Neuronal stem cell (in vitro differentiated cells): ENCODE results near the gene PNPLA1.

Experiments used
- DNase-seq: peaks from one replicate; pipeline ENCODE4 v3.0.0-alpha.2; 2013; ENCODE audit warnings: low spot score
- H2AFZ ChIP-seq: one replicate; pipeline ENCODE4 v1.6.1; 2013; ENCODE audit warnings: mild to moderate bottlenecking, low read length, inconsistent platforms
- H2AK5ac ChIP-seq: 2 replicates; pipeline ENCODE4 v1.6.1; 2013; ENCODE audit warnings: low read depth, mild to moderate bottlenecking, inconsistent platforms, low read length, moderate library complexity, mixed read lengths
- H2BK120ac ChIP-seq: 2 replicates; pipeline ENCODE4 v1.6.1; 2013; ENCODE audit warnings: low read depth, mild to moderate bottlenecking, inconsistent platforms, low read length, moderate library complexity, mixed read lengths
- H2BK12ac ChIP-seq: one replicate; pipeline ENCODE4 v1.6.1; 2013; ENCODE audit warnings: low read length, inconsistent platforms
- H2BK15ac ChIP-seq: 2 replicates; pipeline ENCODE4 v1.6.1; 2013; ENCODE audit warnings: mild to moderate bottlenecking, low read length, inconsistent platforms, mixed read lengths
- H2BK5ac ChIP-seq: one replicate; pipeline ENCODE4 v1.6.1; 2013; ENCODE audit warnings: inconsistent platforms, mild to moderate bottlenecking, low read length, moderate library complexity
- H3K14ac ChIP-seq: one replicate; pipeline ENCODE4 v1.6.1; 2013; ENCODE audit warnings: low read length, inconsistent platforms
- H3K18ac ChIP-seq: 2 replicates; pipeline ENCODE4 v1.6.1; 2013; ENCODE audit warnings: low read length, inconsistent platforms
- H3K23ac ChIP-seq: 2 replicates; pipeline ENCODE4 v1.6.1; 2013; ENCODE audit warnings: low read depth, mild to moderate bottlenecking, mixed read lengths, low read length, inconsistent platforms; ENCODE audit not compliant: poor library complexity
- H3K27ac ChIP-seq: replicated peaks from 3 replicates; pipeline ENCODE4 v1.5.1; 2013; ENCODE audit warnings: low read length, inconsistent platforms
- H3K27me3 ChIP-seq, 3 experiments: 2 replicates each; pipeline ENCODE4 v1.6.1; 2013; ENCODE audit warnings: low read length in 3 of 3, mild to moderate bottlenecking in 2 of 3, inconsistent platforms in 1 of 3, low read depth in 1 of 3, mixed read lengths in 1 of 3, moderate library complexity in 1 of 3; ENCODE audit not compliant: control insufficient read depth in 3 of 3, insufficient read depth in 3 of 3
- H3K36me3 ChIP-seq, 2 donors: replicated peaks in 1 of 2; 2 replicates each; pipeline ENCODE4 v1.6.1; 2013; ENCODE audit warnings: low read length in 2 of 2; ENCODE audit not compliant: control insufficient read depth in 2 of 2, insufficient read depth in 2 of 2
- H3K4ac ChIP-seq: 2 replicates; pipeline ENCODE4 v1.6.1; 2013; ENCODE audit warnings: inconsistent platforms, mild to moderate bottlenecking, low read length, moderate library complexity
- H3K4me1 ChIP-seq, 2 donors: 1 replicate in 1 of 2; 2 replicates in 1 of 2; pipeline ENCODE4 v1.6.1; 2013; ENCODE audit warnings: low read length in 2 of 2, low read depth in 1 of 2; ENCODE audit not compliant: control insufficient read depth in 2 of 2, insufficient read depth in 1 of 2
- H3K4me2 ChIP-seq: one replicate; pipeline ENCODE4 v1.6.1; 2013; ENCODE audit warnings: mild to moderate bottlenecking, low read length, inconsistent platforms; ENCODE audit not compliant: insufficient read depth, poor library complexity, severe bottlenecking
- H3K4me3 ChIP-seq, 2 donors: 2 replicates each; pipeline ENCODE4 v1.5.1; 2013; ENCODE audit warnings: low read length in 2 of 2, mild to moderate bottlenecking in 2 of 2, inconsistent platforms in 1 of 2, moderate library complexity in 1 of 2
- H3K79me1 ChIP-seq: one replicate; pipeline ENCODE4 v1.6.1; 2013; ENCODE audit warnings: low read depth, mild to moderate bottlenecking, inconsistent platforms, low read length, moderate library complexity
- H3K9ac ChIP-seq: one replicate; pipeline ENCODE4 v1.6.1; 2013; ENCODE audit warnings: mild to moderate bottlenecking, low read depth, low read length, inconsistent platforms; ENCODE audit not compliant: poor library complexity
- H3K9me3 ChIP-seq, 2 donors: replicated peaks in 1 of 2; 2 replicates each; pipeline versions ENCODE3 to v1.6.1; 2013; ENCODE audit warnings: low read length in 2 of 2, mild to moderate bottlenecking in 2 of 2, inconsistent platforms in 1 of 2, low read depth in 1 of 2, mixed read lengths in 1 of 2, moderate library complexity in 1 of 2; ENCODE audit not compliant: control insufficient read depth in 2 of 2, insufficient read depth in 1 of 2
- H4K8ac ChIP-seq: one replicate; pipeline ENCODE4 v1.6.1; 2013; ENCODE audit warnings: low read depth, mild to moderate bottlenecking, inconsistent platforms, low read length, moderate library complexity
- H4K91ac ChIP-seq: one replicate; pipeline ENCODE4 v1.6.1; 2013; ENCODE audit warnings: low read length, low read depth, mild to moderate bottlenecking, inconsistent platforms; ENCODE audit not compliant: poor library complexity
- WGBS, 2 donors: extraction: QIAGEN DNeasy Blood & Tissue Kit; methylation state at CpG; one replicate each; pipeline ENCODE4 v1.1.7; 2013; ENCODE audit warnings: missing lambda C conversion rate in 2 of 2, mixed read lengths in 1 of 2; ENCODE audit not compliant: insufficient read length in 2 of 2, insufficient replicate concordance in 1 of 2; ENCODE audit errors: extremely low coverage in 2 of 2; 5-methylcytosine and 5-hydroxymethylcytosine counted together

Gene PNPLA1

DNA sequence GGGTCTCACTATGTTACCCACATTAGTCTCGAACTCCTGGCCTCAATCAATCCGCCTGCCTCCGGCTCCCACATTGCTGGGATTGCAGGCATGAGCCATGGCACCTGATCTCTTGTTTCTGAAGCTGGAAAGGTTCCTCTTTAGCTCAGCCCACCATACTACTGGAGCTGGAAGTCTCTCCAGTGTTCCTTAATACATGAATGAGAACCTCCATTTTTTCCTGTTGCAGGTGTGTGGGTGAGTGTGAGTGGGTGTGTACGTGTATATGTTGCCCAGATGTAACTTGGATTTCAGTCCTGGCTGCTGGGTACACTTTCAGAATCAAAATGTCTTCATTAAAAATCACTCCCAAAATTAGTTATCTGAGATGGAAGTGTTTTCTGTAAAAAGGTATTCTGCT lies 11.1 kb downstream of the PNPLA1 start:
- no peak overlapping the region for H3K9ac ChIP-seq
- no peak overlapping the region for H3K18ac ChIP-seq
- no peak overlapping the region for H3K14ac ChIP-seq
- DNase-seq = no peak
- no peaks in the 10 kb centered on the region for H3K36me3 ChIP-seq
- H3K9me3 ChIP-seq = no peaks in the 10 kb centered on the region
- peaks cover 0 to 38% (median 0%) of the 10 kb centered on the region in 3 experiments for H3K27me3 ChIP-seq
- no peak overlapping the region for H2BK12ac ChIP-seq
- H3K4me1 ChIP-seq = peaks cover 0 to 8% of the 10 kb centered on the region in 2 donors
- no peak overlapping the region for H2AK5ac ChIP-seq
- no peak overlapping the region for H3K4me3 ChIP-seq
- no peak overlapping the region for H3K4ac ChIP-seq
- H4K8ac ChIP-seq = no peak overlapping the region
- no peak overlapping the region for H3K4me2 ChIP-seq
- H2AFZ ChIP-seq = no peak overlapping the region
- no peaks in the 10 kb centered on the region for H3K79me1 ChIP-seq
- no peak overlapping the region for H2BK120ac ChIP-seq
- no peak overlapping the region for H4K91ac ChIP-seq
- no peak overlapping the region for H2BK15ac ChIP-seq
- H3K23ac ChIP-seq = no peak overlapping the region
- no CpG with 5 or more reads among the region's 4 CpGs for WGBS, 2 donors
- H2BK5ac ChIP-seq = no peak overlapping the region
- no peak overlapping the region for H3K27ac ChIP-seq

DNA sequence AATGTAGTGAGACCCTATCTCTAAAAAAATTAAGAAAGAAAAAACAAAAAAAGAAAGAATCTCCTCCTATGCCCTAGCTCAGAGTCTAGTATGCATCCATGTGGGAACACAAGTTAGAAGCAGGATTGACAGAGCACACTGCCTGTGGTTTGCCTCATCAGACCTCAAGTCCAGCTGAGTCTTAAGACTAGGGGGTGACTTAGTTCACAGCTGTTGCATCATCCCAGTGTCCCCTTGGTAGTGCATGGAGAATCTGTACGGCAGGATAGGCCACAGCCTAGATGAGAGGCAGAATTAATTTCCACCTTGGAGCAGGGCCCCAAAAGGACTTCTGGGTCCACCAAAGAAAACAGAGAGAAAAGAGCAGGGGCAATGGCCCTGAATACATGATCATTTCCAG lies 13.7 kb downstream of the PNPLA1 start:
- DNase-seq = no peak
- no peak overlapping the region for H3K9ac ChIP-seq
- H3K79me1 ChIP-seq = no peaks in the 10 kb centered on the region
- no peak overlapping the region for H3K4me2 ChIP-seq
- no peaks in the 10 kb centered on the region for H3K36me3 ChIP-seq
- H3K9me3 ChIP-seq = no peaks in the 10 kb centered on the region
- H2AK5ac ChIP-seq = no peak overlapping the region
- H3K27me3 ChIP-seq = peaks cover 0 to 37% (median 0%) of the 10 kb centered on the region in 3 experiments
- H2BK15ac ChIP-seq = no peak overlapping the region
- no peak overlapping the region for H2BK12ac ChIP-seq
- H3K14ac ChIP-seq = no peak overlapping the region
- H3K23ac ChIP-seq = no peak overlapping the region
- no peak overlapping the region for H3K4me3 ChIP-seq
- WGBS, 2 donors = no CpG with 5 or more reads among the region's 1 CpG
- no peak overlapping the region for H4K8ac ChIP-seq
- no peak overlapping the region for H2BK5ac ChIP-seq
- H3K18ac ChIP-seq = no peak overlapping the region
- H3K4me1 ChIP-seq = peaks cover 0 to 8% of the 10 kb centered on the region in 2 donors
- H4K91ac ChIP-seq = no peak overlapping the region
- H2BK120ac ChIP-seq = no peak overlapping the region
- no peak overlapping the region for H3K4ac ChIP-seq
- H2AFZ ChIP-seq = no peak overlapping the region
- H3K27ac ChIP-seq = no peak overlapping the region

DNA sequence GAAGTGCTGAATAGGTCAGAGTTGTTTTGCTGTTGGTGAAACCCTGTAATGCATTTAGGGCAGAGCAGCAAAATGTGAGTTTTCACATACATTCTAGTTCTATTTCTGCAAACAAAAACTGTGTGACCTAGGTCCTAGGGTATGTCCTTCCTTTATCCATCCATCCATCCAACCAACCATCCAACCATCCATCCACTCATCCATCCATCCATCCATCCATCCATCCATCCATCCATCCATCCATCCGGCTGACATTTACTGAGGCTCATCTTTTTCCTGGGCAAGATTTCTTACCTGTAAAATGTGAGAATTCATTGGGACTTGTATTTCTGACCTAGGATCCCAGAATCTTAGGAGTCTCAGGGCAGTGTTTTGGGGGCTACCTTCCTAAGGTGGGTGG lies 14.5 kb downstream of the PNPLA1 start:
- Histone ChIP-seq H3K27ac (no peak overlapping the region), H2BK120ac (no peak overlapping the region), H3K36me3 (no peaks in the 10 kb centered on the region), H3K4me3 (no peak overlapping the region), H2BK12ac (no peak overlapping the region), H3K4me2 (no peak overlapping the region), H3K18ac (no peak overlapping the region), H2AFZ (no peak overlapping the region), H4K91ac (no peak overlapping the region), H2BK15ac (no peak overlapping the region), H4K8ac (no peak overlapping the region), H2BK5ac (no peak overlapping the region), H3K23ac (no peak overlapping the region), H3K4ac (no peak overlapping the region), H3K4me1 (peaks cover 2 to 8% of the 10 kb centered on the region in 2 donors), H3K14ac (no peak overlapping the region), H3K9me3 (no peaks in the 10 kb centered on the region), H3K79me1 (no peaks in the 10 kb centered on the region), H2AK5ac (no peak overlapping the region), H3K9ac (no peak overlapping the region), H3K27me3 (peaks cover 0 to 37% (median 0%) of the 10 kb centered on the region in 3 experiments)
- no peak for DNase-seq
- no CpG with 5 or more reads among the region's 1 CpG for WGBS, 2 donors

DNA sequence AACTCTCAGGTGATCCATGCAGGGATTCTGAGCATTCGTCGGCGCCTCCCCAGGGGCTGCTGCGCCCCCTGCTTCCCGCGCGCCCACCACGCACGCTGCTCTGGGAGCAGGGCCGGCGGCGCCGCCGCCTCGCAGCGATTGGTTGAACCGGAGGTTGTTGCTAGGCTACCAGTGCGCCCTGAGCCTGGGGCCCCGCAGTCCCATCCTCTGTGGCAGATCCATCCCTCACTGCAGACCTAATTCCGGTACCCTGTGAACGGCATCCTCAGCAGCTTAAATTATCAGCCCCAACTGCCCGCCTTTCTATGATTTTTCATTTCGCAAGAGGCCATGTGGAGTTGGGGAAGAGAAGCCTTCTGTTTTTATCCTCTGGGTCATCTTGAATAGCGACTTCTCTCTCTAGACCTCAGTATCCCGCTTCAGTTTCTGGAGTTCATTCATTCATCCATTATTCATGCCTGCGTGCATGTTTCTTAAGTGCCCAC lies 15.4 kb downstream of the PNPLA1 start:
- H3K27ac ChIP-seq = no peak overlapping the region
- no peak overlapping the region for H3K23ac ChIP-seq
- no peak overlapping the region for H4K91ac ChIP-seq
- H3K36me3 ChIP-seq = no peaks in the 10 kb centered on the region
- no peak overlapping the region for H2BK5ac ChIP-seq
- no peak overlapping the region for H2BK15ac ChIP-seq
- H3K4me3 ChIP-seq = no peak overlapping the region
- no peak overlapping the region for H3K14ac ChIP-seq
- peaks cover 3 to 8% of the 10 kb centered on the region in 2 donors for H3K4me1 ChIP-seq
- H3K27me3 ChIP-seq = peaks cover 0 to 37% (median 0%) of the 10 kb centered on the region in 3 experiments
- no peaks in the 10 kb centered on the region for H3K9me3 ChIP-seq
- no peak overlapping the region for H3K9ac ChIP-seq
- no peaks in the 10 kb centered on the region for H3K79me1 ChIP-seq
- no CpG with 5 or more reads among the region's 26 CpGs for WGBS, 2 donors
- no peak overlapping the region for H4K8ac ChIP-seq
- no peak overlapping the region for H3K4me2 ChIP-seq
- DNase-seq = peak; percentile 33
- peak overlapping the region; percentile 61 for H2AFZ ChIP-seq
- no peak overlapping the region for H2AK5ac ChIP-seq
- no peak overlapping the region for H3K4ac ChIP-seq
- no peak overlapping the region for H2BK120ac ChIP-seq
- no peak overlapping the region for H3K18ac ChIP-seq
- H2BK12ac ChIP-seq = no peak overlapping the region
